Ishikawa (cell line): Measurements from ENCODE around the gene EFCAB9.

ENCODE experiments used
- REST ChIP-seq: IDR thresholded peaks from 2 replicates; pipeline ENCODE4 v1.6.1; 2012; ENCODE audit warnings: low read depth, mild to moderate bottlenecking
- TAF1 ChIP-seq: IDR thresholded peaks from 2 replicates; pipeline ENCODE4 v1.6.1; 2012; ENCODE audit warnings: low read depth, mild to moderate bottlenecking

- TF ChIP-seq REST (no peak), TAF1 (no peak)
Measured at GRCh38 chr5:172168311-172168710, 25.7 kb upstream of the EFCAB9 start.
